Fibroblast of skin of scalp (primary cell): ENCODE data around the gene AKIRIN2.
"Not testable (repeated sequence)": the region's sequence is repeated elsewhere in the genome, so short reads cannot be mapped to it uniquely, and the experiment has no call there.

ENCODE experiments used
- DNase-seq: peaks from one replicate; pipeline ENCODE4 v3.0.0-alpha.2; 2013

Gene AKIRIN2

GRCh38 chr6:87718662-87719433 is 16.8 kb upstream of the AKIRIN2 start:
- no peak for DNase-seq

DNA sequence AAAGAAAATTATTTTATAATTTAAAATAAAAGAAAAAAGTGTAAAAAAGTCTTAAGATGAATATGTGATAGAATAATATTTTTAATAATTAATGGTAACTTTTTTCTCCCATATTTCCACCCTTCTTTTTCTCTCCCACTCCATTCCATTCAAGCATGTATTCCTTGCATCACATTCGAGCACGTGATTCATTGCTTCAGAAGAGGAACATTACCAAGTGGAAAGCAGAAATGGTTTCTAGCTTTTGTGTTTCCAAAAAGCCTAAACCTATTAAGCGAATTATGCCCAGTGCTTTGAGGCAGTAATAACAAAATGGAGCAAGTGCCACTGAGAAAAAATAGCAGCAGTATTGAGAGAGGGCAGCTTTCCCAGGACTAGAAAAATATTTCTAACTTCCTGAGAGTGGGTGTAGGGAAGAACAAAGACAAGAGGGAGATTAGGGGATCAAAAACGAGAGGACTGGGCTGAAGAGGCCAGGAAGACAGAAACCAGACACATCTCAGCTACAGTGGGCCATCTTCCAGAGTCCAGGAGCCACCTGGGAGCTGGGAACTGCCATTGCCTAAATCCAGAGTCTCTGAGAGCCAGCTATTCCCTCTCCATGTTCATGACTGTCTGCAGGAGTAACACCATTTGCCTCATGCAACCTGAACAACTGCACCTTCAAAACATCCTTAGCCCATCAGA is 15.0 kb upstream of the AKIRIN2 start:
- DNase-seq: no peak

- peak; percentile 76 for DNase-seq
Measured at GRCh38 chr6:87714093-87714842, 12.2 kb upstream of the AKIRIN2 start.

GRCh38 chr6:87712713-87713112 is 10.7 kb upstream of the AKIRIN2 start:
- DNase-seq: not testable (repeated sequence)

DNA sequence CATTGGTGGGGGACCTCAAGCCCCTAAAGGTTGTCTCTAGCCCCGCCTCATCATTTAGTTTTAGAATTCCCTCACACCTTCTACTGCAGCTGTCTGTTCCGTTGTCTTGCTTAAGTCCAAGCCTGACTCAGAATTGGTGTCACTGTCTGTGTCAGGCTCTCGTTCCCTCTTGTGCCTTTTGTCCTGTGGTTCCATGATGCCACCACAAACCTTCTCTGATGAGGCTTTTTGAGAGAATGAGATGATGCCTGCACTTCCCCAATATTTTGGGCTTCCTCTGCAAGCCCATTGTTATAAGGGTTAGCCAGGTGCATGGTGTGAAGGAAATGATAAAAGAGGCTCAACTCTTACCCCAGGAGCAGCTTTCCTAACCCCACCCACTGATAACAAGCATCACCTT is 8.1 kb upstream of the AKIRIN2 start:
- DNase-seq: no peak

GRCh38 chr6:87708581-87709427 is 6.8 kb upstream of the AKIRIN2 start:
- DNase-seq: not testable (repeated sequence)

GRCh38 chr6:87706187-87706966 is 4.3 kb upstream of the AKIRIN2 start:
- DNase-seq: peak; percentile 89

- DNase-seq: no peak
Measured at GRCh38 chr6:87705070-87705691, 3.1 kb upstream of the AKIRIN2 start.

- DNase-seq: not testable (repeated sequence)
Measured at GRCh38 chr6:87703039-87703438, 1.0 kb upstream of the AKIRIN2 start.

- peak; percentile 51 for DNase-seq
Measured at GRCh38 chr6:87702589-87702945, 534 bp upstream of the AKIRIN2 start.

DNA sequence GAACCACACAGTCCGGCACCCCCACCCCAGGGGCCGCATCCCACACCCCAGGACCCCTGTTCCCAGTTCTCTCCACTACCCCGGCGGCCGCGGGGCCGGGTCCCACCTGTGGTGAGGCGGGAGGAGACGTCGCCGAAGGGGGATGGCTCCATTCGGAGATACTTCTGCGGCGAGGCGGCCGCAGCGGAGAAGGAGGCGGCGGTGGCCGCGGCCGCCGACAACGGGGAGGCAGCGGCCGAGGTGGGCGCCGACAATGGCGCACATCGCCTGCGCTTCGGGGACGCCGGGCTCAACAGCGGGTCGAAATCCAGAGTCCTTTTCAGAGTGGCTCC is 723 bp downstream of the AKIRIN2 start:
- no peak for DNase-seq

GRCh38 chr6:87700397-87701343 is 1.4 kb downstream of the AKIRIN2 start:
- DNase-seq: peak; percentile 79

DNA sequence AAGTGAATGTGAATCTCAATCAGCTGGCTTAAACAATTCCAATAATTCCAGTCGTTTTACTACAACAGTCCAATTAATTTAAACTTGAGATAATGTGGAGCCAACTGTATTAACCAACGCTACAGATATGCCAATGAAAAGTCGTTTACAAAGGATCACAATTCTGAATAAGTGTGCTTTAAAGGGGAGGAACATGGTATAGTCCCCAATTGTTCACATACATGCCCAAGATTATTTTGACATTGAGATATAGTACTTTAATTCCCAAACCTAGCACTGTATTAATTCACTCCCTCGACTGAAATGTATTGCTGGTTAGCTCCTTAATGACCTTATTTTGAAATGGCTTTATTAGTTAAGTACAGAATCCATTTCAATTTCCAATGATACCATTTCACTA is 2.5 kb downstream of the AKIRIN2 start:
- no peak for DNase-seq

DNA sequence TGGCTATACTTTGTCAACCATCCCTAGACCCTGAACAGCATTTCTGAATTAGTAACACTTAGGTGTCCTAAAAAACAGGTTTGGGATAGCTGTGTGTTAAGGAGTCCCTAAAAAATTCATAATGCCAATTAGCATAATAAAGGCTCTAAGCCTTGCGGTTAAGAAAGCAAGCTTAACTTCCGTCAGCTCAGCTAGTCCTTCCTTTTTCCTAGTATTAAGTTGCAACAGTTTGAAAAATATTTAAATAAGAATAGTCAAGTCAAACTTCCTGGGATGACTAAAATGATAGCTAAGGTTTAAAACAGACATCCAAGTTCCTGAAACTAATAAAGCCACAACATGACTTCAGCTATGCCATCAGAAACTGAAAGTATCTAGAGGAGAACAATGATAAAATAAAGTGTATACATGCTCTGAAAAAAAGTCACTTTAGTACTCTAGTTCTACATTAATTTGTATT is 3.5 kb downstream of the AKIRIN2 start:
- no peak for DNase-seq

- DNase-seq: peak; percentile 95
Measured at GRCh38 chr6:87697581-87698546, 4.2 kb downstream of the AKIRIN2 start.

- DNase-seq: not testable (repeated sequence)
Measured at GRCh38 chr6:87696817-87697216, 5.2 kb downstream of the AKIRIN2 start.

DNA sequence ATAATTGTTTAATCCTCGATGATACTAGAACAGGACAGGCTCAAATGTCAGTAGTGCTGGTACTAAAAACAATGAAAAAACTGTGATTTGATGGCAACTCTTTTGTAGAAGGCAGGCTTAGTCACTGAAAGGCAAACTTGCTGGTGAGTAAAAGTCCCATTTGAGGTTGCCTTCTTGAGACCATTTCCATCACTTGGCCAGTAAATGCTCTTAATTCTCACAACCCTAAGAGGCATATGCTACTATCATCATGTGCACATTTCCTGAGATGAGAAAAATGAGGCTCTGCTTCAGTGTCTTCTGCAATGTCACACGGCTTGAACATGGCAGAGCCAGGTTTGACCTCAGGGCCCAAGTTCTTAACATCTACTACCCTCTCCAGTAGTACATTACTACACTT is 9.9 kb downstream of the AKIRIN2 start:
- DNase-seq: no peak

GRCh38 chr6:87690441-87690840 is 11.6 kb downstream of the AKIRIN2 start:
- DNase-seq: no peak

DNA sequence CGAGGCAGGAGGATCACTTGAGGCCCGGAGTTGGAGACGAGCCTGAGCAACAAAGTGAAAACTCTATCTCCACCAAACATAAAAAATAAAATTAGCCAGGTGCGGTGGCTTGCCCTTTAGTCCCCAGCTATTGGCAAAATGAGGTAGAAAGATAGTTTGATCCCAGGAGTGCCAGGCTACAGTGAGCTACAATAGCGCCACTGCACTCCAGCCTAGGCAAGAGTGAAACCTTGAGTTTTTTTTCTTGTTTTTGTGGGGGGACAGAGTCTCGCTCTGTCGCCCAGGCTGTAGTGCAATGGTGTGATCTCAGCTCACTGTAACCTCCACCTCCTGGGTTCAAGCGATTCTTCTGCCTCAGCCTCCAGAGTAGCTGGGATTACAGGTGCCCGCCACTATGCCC is 14.1 kb downstream of the AKIRIN2 start:
- DNase-seq: not testable (repeated sequence)
